Measurements from ENCODE around the gene SNX8.

The SNX8 gene

GRCh38 chr7:2259480-2259879 lies 54.8 kb downstream of the SNX8 start:
- DNase-seq = no peak

GRCh38 chr7:2258661-2259365 lies 55.4 kb downstream of the SNX8 start:
- no peak for DNase-seq

GRCh38 chr7:2257651-2258050 lies 56.6 kb downstream of the SNX8 start:
- DNase-seq = no peak

- no peak for DNase-seq
These were observed 57.1 kb downstream of the SNX8 start for GRCh38 chr7:2257046-2257551.

- DNase-seq = no peak
These were observed 57.8 kb downstream of the SNX8 start for GRCh38 chr7:2256306-2257045.

GRCh38 chr7:2255145-2256139 lies 58.8 kb downstream of the SNX8 start:
- DNase-seq = no peak

GRCh38 chr7:2254429-2255144 lies 59.7 kb downstream of the SNX8 start:
- no peak for DNase-seq

GRCh38 chr7:2253525-2254244 lies 60.6 kb downstream of the SNX8 start:
- DNase-seq = no peak

- no peak for DNase-seq
These were observed 61.2 kb downstream of the SNX8 start for GRCh38 chr7:2253021-2253420.

GRCh38 chr7:2251841-2252771 lies 62.1 kb downstream of the SNX8 start:
- no peak for DNase-seq

- DNase-seq = no peak
These were observed 62.9 kb downstream of the SNX8 start for GRCh38 chr7:2251381-2251780.

GRCh38 chr7:2249744-2250323 lies 64.4 kb downstream of the SNX8 start:
- no peak for DNase-seq

- no peak for DNase-seq
These were observed 65.1 kb downstream of the SNX8 start for GRCh38 chr7:2248984-2249694.

- no peak for DNase-seq
These were observed 66.9 kb downstream of the SNX8 start for GRCh38 chr7:2247141-2247995.

GRCh38 chr7:2245883-2246675 lies 68.2 kb downstream of the SNX8 start:
- DNase-seq = no peak

- DNase-seq = no peak
These were observed 69.7 kb downstream of the SNX8 start for GRCh38 chr7:2244404-2244995.

- DNase-seq = no peak
These were observed 70.8 kb downstream of the SNX8 start for GRCh38 chr7:2243458-2243857.
